Panc1 (cell line): ENCODE data around the gene WNT9A. TPM values are rescaled to one million over a fixed set of nuclear protein-coding genes. Genes with fewer than 3 reads are reported as not detected.

Experiments used
- ATAC-seq: fragments of 200-7000 bp; cut with Tn5 transposase; 2 replicates; pipeline ENCODE4 v1.9.1; 2020; ENCODE audit warnings: mild to moderate bottlenecking, moderate library complexity
- BruUV-seq: library from RNA; stranded (reverse); fragments of 400-500 nt; replicated peaks from 2 replicates; lab custom pipeline; 2021; lab: Mats Ljungman, UMichigan
- CTCF ChIA-PET: fragments of 300-600 bp; sonication (Branson Sonifier 250); formaldehyde crosslinking; loops from one replicate; lab custom pipeline; 2022; ENCODE audit warnings: antibody characterized with exemption; lab: Charles Lee
- POLR2A ChIA-PET: fragments of 300-600 bp; sonication (Branson Sonifier 250); formaldehyde crosslinking; loops from one replicate; lab custom pipeline; 2022; ENCODE audit warnings: antibody characterized with exemption; lab: Charles Lee
- DNase-seq: peaks from one replicate; pipeline ENCODE4 v3.0.0-alpha.2; 2010; ENCODE audit warnings: low read depth, low spot score
- H3K27ac ChIP-seq: 2 replicates; pipeline ENCODE4 v1.5.1; 2011; ENCODE audit warnings: mild to moderate bottlenecking, low read length, inconsistent platforms
- H3K27me3 ChIP-seq: fragments of 200-500 bp; sonication (Bioruptor generic); 2 replicates; pipeline ENCODE4 v1.6.0; 2014; ENCODE audit warnings: low read length, inconsistent platforms; ENCODE audit not compliant: control insufficient read depth, insufficient read depth
- H3K36me3 ChIP-seq: fragments of 200-500 bp; sonication (Bioruptor generic); 2 replicates; pipeline ENCODE4 v1.5.1; 2014; ENCODE audit warnings: inconsistent platforms, mild to moderate bottlenecking, low read length, moderate library complexity; ENCODE audit not compliant: control insufficient read depth, insufficient read depth
- H3K4me1 ChIP-seq: 2 replicates; pipeline ENCODE4 v1.5.1; 2011; ENCODE audit warnings: inconsistent platforms, mild to moderate bottlenecking, low read length, moderate library complexity; ENCODE audit not compliant: control insufficient read depth, insufficient read depth
- H3K4me3 ChIP-seq, 2 experiments: 2 replicates each; pipeline ENCODE4 v1.5.1; 2011 to 2012; ENCODE audit warnings: low read depth in 2 of 2, low read length in 2 of 2, mild to moderate bottlenecking in 2 of 2, inconsistent platforms in 1 of 2, moderate library complexity in 1 of 2
- H3K9me3 ChIP-seq: fragments of 200-500 bp; sonication (Bioruptor generic); 2 replicates; pipeline ENCODE4 v1.5.1; 2014; ENCODE audit warnings: low read depth, mild to moderate bottlenecking, inconsistent platforms, low read length, moderate library complexity; ENCODE audit not compliant: control insufficient read depth, insufficient read depth
- POLR2AphosphoS5 ChIP-seq: IDR thresholded peaks from 2 replicates; pipeline ENCODE4 v1.6.1; 2012; ENCODE audit warnings: mild to moderate bottlenecking, low read depth, low read length, moderate library complexity
- SIN3A ChIP-seq: IDR thresholded peaks from 2 replicates; pipeline ENCODE4 v1.6.1; 2012; ENCODE audit warnings: low read depth, mild to moderate bottlenecking, low read length, moderate library complexity, borderline replicate concordance; ENCODE audit not compliant: insufficient read depth
- TCF7L2 ChIP-seq: IDR thresholded peaks from 2 replicates; pipeline ENCODE4 v1.6.1; 2011; ENCODE audit warnings: mild to moderate bottlenecking, low read depth, low read length, inconsistent platforms
- in situ Hi-C: cut with HindIII; loops from 2 replicates; pipeline ENCODE4 v1.10.0; 2016; ENCODE audit warnings: low sequenced_read_pairs, low pct_unique_long_range_greater_than_20kb
- intact Hi-C: fragments of 100-400 bp; cut with micrococcal nuclease; formaldehyde crosslinking; loops from one replicate; pipeline ENCODE4 v1.10.0; 2022; ENCODE audit not compliant: unreplicated experiment
- total RNA-seq: library from RNA; stranded (reverse); gene quantifications from one replicate; pipeline ENCODE4 v1.2.1, GENCODE V29; 2021; ENCODE audit not compliant: unreplicated experiment
- TF ChIP-seq, protein P1 (sequence below): fragments of 450-650 bp; IDR thresholded peaks from 2 replicates; pipeline ENCODE4 v1.5.1; 2017; ENCODE audit warnings: mild to moderate bottlenecking
- TF ChIP-seq, protein P2 (sequence below), 2 experiments: IDR thresholded peaks; 2 replicates each; pipeline ENCODE4 v1.6.1; 2011 to 2012; ENCODE audit warnings: low read depth in 2 of 2, control low read depth in 1 of 2, low read length in 1 of 2, mild to moderate bottlenecking in 1 of 2, moderate library complexity in 1 of 2; ENCODE audit not compliant: insufficient read depth in 1 of 2

WNT9A gene
- total RNA-seq, 1 experiment from 2014 or later, result 26.5 TPM

DNA sequence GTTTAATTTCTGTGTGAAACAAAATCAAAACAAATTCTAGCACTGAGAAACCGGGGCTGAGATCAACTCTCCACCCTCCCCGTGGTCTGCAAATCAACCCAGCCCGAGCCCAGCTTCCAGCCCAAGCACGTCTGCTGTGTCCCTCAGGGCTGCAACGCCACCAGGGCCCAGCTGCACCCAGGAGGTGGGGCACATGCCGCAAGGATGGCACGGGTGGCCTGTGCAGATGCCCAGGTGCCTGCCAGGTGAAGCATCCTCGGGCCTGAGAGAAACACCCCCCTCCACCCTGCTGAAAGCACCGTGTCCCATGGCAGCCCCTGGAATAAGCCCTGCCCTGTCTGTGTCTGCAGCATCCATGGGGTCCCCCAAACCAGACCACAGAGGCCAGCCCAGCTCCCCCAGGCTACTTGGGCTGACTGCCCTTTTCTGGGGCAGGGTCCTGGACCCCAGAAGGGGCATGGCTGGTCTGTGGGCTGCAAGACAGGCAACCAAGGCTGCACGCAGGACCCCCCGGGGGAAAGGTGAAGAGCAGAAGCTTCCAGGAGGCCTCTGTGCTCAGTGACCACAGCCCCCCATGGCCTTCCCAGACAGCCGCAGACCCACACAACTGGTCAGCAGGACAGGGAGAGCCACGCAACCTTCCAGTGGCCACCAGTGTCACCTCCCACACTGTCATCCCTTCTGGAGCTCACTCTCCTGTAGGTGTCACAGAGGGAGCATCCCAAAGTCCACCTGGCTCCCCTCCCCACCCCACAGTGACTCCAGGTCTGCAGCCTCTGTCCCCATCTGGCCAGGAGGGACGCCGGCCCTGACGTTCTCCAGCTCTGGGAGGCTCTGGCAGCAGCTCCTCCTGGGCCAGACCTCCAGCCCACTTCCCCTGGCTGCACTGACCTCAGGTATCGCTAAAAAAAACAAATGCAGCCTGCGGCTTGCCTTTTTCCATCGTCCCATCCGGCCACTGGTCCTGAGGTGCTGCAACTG is 7.7 kb downstream of the WNT9A start:
- no peak for ATAC-seq
- no peak overlapping the region for H3K4me3 ChIP-seq
- no peaks in the 10 kb centered on the region; the same call in 1 of the 2 replicates for H3K9me3 ChIP-seq
- in situ Hi-C loops, result no loop called here
- no TSS peak for BruUV-seq
- H3K4me1 ChIP-seq, result peaks cover 24% of the 10 kb centered on the region
- ChIA-PET POLR2A (interaction anchor here (0.6 kb wide), 1 partner anchor 13 kb away, joined by 3 read pairs; no protein-coding TSS in a partner anchor), CTCF (no interaction called here)
- intact Hi-C loops, result loop anchor here (10.0 kb wide), 1 partner anchor 145 kb away; no protein-coding TSS in a partner anchor
- no peak overlapping the region for H3K27ac ChIP-seq
- no peaks in the 10 kb centered on the region for H3K27me3 ChIP-seq
- no peaks in the 10 kb centered on the region for H3K36me3 ChIP-seq
- TF ChIP-seq, protein P1, sequence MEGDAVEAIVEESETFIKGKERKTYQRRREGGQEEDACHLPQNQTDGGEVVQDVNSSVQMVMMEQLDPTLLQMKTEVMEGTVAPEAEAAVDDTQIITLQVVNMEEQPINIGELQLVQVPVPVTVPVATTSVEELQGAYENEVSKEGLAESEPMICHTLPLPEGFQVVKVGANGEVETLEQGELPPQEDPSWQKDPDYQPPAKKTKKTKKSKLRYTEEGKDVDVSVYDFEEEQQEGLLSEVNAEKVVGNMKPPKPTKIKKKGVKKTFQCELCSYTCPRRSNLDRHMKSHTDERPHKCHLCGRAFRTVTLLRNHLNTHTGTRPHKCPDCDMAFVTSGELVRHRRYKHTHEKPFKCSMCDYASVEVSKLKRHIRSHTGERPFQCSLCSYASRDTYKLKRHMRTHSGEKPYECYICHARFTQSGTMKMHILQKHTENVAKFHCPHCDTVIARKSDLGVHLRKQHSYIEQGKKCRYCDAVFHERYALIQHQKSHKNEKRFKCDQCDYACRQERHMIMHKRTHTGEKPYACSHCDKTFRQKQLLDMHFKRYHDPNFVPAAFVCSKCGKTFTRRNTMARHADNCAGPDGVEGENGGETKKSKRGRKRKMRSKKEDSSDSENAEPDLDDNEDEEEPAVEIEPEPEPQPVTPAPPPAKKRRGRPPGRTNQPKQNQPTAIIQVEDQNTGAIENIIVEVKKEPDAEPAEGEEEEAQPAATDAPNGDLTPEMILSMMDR, result no peak
- TF ChIP-seq SIN3A, result no peak
- TF ChIP-seq, protein P2, sequence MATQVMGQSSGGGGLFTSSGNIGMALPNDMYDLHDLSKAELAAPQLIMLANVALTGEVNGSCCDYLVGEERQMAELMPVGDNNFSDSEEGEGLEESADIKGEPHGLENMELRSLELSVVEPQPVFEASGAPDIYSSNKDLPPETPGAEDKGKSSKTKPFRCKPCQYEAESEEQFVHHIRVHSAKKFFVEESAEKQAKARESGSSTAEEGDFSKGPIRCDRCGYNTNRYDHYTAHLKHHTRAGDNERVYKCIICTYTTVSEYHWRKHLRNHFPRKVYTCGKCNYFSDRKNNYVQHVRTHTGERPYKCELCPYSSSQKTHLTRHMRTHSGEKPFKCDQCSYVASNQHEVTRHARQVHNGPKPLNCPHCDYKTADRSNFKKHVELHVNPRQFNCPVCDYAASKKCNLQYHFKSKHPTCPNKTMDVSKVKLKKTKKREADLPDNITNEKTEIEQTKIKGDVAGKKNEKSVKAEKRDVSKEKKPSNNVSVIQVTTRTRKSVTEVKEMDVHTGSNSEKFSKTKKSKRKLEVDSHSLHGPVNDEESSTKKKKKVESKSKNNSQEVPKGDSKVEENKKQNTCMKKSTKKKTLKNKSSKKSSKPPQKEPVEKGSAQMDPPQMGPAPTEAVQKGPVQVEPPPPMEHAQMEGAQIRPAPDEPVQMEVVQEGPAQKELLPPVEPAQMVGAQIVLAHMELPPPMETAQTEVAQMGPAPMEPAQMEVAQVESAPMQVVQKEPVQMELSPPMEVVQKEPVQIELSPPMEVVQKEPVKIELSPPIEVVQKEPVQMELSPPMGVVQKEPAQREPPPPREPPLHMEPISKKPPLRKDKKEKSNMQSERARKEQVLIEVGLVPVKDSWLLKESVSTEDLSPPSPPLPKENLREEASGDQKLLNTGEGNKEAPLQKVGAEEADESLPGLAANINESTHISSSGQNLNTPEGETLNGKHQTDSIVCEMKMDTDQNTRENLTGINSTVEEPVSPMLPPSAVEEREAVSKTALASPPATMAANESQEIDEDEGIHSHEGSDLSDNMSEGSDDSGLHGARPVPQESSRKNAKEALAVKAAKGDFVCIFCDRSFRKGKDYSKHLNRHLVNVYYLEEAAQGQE (IDR thresholded peaks at IDR 0.05; ENCODE audit: insufficient read depth in 1 of 2, low read depth in 2 of 2, low read length in 1 of 2), result no peak
- no peak for DNase-seq

DNA sequence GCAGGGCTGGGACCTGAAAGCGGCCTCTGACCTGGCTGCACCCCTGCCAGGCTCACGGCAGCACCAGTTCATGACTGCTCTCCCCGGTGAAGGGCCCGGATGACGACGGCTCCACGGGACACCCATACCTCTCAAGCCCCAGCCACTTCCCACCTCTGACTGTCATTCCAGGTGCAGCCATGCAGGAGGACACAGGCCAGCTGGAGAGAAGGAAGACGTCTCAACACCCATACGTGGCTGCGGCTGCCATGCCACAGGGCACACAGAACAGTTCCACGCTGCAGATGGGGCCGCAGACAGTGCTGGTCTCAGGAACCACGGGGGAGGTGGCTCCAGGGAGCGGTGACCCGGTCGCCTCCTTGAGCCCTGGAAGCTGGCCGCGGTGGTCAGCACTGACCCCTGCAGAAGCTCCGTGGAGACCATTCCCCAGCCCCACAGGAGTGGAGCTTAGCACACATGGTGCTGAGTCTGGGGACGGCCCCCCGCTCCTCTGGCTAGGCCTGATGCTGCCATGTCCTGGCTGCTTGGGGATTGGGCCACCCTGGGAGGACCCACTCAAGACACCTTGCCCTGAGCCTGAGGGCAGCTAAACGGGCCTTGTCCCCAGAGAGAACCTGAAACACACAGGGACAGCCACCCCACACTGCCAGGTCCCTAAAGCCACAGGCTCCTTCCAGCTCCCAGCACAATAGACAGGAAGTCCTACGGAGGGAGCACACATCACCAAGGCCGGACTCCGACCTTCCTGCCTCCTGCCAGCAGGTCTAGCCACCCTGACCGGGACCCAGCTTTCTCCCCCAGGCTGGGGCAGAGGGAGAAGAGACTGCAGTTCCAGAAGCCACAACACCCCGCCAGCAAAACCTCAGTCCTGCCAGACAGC is 8.6 kb downstream of the WNT9A start:
- DNase-seq (no peak), ATAC-seq (no peak)
- in situ Hi-C loops, result no loop called here
- intact Hi-C loops, result no loop called here
- H3K4me3 ChIP-seq, result no peak overlapping the region
- H3K27me3 ChIP-seq, result no peaks in the 10 kb centered on the region
- BruUV-seq, result no TSS peak
- CTCF ChIA-PET, result interaction anchor here (0.7 kb wide), 1 partner anchor 107 kb away, joined by 3 read pairs; no protein-coding TSS in a partner anchor
- H3K9me3 ChIP-seq, result peaks cover 4% of the 10 kb centered on the region; the same call in 1 of the 2 replicates
- no peaks in the 10 kb centered on the region for H3K36me3 ChIP-seq
- POLR2A ChIA-PET, result no interaction called here
- H3K27ac ChIP-seq, result no peak overlapping the region
- TF ChIP-seq TCF7L2 (no peak), POLR2AphosphoS5 (no peak), SIN3A (no peak)
- TF ChIP-seq, protein P1, result no peak
- TF ChIP-seq, protein P2 (IDR thresholded peaks at IDR 0.05; ENCODE audit: insufficient read depth in 1 of 2, low read depth in 2 of 2, low read length in 1 of 2), result no peak
- H3K4me1 ChIP-seq, result peaks cover 22% of the 10 kb centered on the region
